H1 (cell line): ENCODE results near the gene TMEM181. TPM values are rescaled to one million over a fixed set of nuclear protein-coding genes. Genes with fewer than 3 reads are reported as not detected.

Experiments
- RNF2 ChIP-seq: fragments of 200-900, 300-1000 bp; sonication (generic); IDR thresholded peaks from 2 replicates; pipeline ENCODE4 v1.7.1; 2016; ENCODE audit warnings: borderline replicate concordance, low read depth, mild to moderate bottlenecking, antibody characterized with exemption, low read length; ENCODE audit not compliant: poor library complexity, severe bottlenecking; ENCODE audit errors: missing control alignments
- polyA plus RNA-seq, 7 experiments: library from polyadenylated mRNA; depleted of rRNA in 3 of 7; stranded (reverse) in 5 of 7; unstranded in 2 of 7; fragments of >200 nt in 5 of 7; fragments of 200-250 nt in 2 of 7; gene quantifications; 1 replicate in 5 of 7; 2 replicates in 1 of 7; 4 replicates in 1 of 7; pipeline versions ENCODE4 v1.2.1 to v1.2.3, GENCODE V29; 2011 to 2013; ENCODE audit warnings: missing spikeins in 2 of 7, mixed read lengths in 2 of 7
- total RNA-seq: library from RNA; stranded (reverse); fragmentation: NEBNext Ultra II Directional; extraction: Animal tissue kit (Norgen Biotek cat#: 25700); gene quantifications from 2 replicates; pipeline ENCODE4 v1.2.1, GENCODE V29; 2021

The TMEM181 gene
- total and polyA plus RNA-seq, 2 of the 8 experiments (the other 6 are each of a cell fraction or from before 2014, with no cell fraction given), result 8.6 to 19.0 TPM

- no peak for TF ChIP-seq RNF2
Measured at GRCh38 chr6:158662954-158663624, 103.2 kb downstream of the TMEM181 start (continued).
